ENCODE data around the gene ITGBL1.

ITGBL1 gene

DNA sequence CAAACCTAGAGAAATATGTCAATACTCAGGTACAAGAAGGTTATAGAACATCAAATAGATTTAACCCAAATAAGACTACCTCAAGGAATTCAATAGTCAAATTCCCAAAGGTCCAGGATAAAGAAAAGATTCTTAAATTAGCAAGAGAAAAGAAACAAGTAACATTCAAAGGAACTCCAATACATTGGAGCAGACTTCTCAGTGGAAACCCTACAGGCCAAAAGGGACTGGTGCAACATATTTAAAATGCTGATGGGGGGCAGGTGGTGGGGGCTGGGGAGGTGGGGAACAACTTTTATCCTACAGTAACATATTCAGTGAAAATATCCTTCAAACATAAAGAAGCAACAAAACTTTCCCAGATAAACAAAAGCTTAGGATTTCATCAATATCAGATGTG, 23.1 kb downstream of the ITGBL1 start:
- H3K4me3 ChIP-seq (ENCODE audit: low read depth, low read length): no peak overlapping the region
- no peak for DNase-seq (ENCODE audit: low read depth, low spot score)
- TF ChIP-seq, protein P1, sequence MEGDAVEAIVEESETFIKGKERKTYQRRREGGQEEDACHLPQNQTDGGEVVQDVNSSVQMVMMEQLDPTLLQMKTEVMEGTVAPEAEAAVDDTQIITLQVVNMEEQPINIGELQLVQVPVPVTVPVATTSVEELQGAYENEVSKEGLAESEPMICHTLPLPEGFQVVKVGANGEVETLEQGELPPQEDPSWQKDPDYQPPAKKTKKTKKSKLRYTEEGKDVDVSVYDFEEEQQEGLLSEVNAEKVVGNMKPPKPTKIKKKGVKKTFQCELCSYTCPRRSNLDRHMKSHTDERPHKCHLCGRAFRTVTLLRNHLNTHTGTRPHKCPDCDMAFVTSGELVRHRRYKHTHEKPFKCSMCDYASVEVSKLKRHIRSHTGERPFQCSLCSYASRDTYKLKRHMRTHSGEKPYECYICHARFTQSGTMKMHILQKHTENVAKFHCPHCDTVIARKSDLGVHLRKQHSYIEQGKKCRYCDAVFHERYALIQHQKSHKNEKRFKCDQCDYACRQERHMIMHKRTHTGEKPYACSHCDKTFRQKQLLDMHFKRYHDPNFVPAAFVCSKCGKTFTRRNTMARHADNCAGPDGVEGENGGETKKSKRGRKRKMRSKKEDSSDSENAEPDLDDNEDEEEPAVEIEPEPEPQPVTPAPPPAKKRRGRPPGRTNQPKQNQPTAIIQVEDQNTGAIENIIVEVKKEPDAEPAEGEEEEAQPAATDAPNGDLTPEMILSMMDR (IDR thresholded peaks at IDR 0.05; ENCODE audit: insufficient read depth, low read length, missing control alignments): no peak
- CTCF ChIA-PET: interaction anchor here (0.7 to 5.3 kb wide), 10 partner anchors 10 to 344 kb away, joined by 3 to 66 read pairs (median 3); no protein-coding TSS in a partner anchor
- POLR2A ChIA-PET: no interaction called here

DNA sequence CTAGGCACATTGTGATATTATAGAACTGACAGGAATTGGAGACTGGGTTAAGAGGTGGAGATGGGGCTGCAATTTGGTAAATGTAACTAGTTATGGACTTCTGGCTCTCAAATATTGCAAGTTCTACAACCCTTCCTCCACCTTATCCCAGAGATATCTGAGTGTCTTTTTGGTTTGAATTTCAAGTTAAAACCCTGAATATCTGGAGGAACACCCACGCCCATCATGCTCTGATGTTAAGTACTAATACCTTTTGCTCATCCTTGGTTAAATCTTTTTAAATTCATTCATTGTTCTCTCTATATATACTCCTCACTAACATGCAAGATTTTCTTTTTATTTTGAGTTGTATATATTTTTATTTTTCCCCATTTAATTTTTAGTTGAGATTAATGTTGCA, 28.9 kb downstream of the ITGBL1 start:
- POLR2A ChIA-PET: no interaction called here
- DNase-seq (ENCODE audit: low read depth, low spot score): no peak
- TF ChIP-seq, protein P1 (IDR thresholded peaks at IDR 0.05; ENCODE audit: insufficient read depth, low read length, missing control alignments): no peak
- no peak overlapping the region for H3K4me3 ChIP-seq (ENCODE audit: low read depth, low read length)
- CTCF ChIA-PET: no interaction called here

DNA sequence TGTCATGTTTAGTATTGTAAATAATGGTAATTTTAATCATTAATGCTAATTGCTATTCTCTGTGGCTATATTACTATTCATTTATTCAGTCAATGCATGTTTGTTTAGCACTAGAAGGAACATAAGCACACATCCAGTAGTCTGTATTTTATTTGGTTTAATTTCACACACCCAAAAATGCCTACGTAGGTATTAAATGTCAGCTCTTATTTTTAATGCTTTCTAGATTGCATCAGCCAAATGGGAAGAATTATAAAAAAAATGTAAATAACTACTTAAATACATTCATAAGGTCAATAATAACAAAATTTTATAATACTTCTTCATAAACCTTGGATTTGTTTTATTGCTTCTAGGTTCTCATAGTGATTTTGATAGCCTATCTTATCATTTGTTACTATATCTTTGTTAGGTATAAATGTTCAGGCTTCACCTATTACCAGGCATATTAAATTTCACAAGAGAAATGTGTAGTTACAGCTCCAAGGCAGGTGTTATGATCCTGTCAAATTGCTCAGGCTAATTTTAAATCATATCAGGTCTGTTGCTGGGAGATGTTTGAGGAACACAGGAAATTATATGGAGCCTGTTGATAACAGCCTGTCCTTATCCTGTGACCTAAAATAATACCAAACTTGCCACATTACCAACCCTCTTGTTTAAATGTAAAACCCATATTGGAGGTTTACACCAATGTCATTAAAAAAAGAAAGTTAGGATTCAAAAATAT, 34.4 kb downstream of the ITGBL1 start:
- CTCF ChIA-PET: interaction anchor here (1.3 to 3.7 kb wide), 2 partner anchors 271 to 342 kb away, joined by 6 to 8 read pairs; no protein-coding TSS in a partner anchor
- POLR2A ChIA-PET: no interaction called here
- no peak for DNase-seq (ENCODE audit: low read depth, low spot score)
- H3K4me3 ChIP-seq (ENCODE audit: low read depth, low read length): no peak overlapping the region
- TF ChIP-seq, protein P1 (IDR thresholded peaks at IDR 0.05; ENCODE audit: insufficient read depth, low read length, missing control alignments): no peak

DNA sequence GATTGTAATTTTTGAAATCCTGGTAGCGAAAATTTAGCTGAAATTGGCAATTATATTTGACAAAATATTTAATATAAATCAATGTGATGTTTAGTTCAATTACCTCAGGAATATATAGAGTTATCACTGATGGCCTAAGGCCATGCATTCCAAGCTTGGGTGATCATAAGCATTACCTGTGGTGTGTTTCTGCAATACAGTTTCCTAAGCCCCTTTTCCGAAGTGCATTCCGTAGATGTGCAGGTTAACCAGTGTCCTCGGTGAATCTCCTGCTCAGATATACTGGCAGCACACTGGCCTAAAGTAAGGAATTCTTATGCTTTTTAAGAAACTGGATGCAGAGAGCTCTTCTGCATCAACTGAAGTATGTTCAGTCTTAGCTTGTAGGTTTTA, 35.0 kb downstream of the ITGBL1 start:
- CTCF ChIA-PET: interaction anchor here (1.3 to 3.7 kb wide), 3 partner anchors 270 to 343 kb away, joined by 6 to 8 read pairs (median 6); no protein-coding TSS in a partner anchor
- TF ChIP-seq, protein P1 (IDR thresholded peaks at IDR 0.05; ENCODE audit: insufficient read depth, low read length, missing control alignments): no peak
- no peak overlapping the region for H3K4me3 ChIP-seq (ENCODE audit: low read depth, low read length)
- POLR2A ChIA-PET: no interaction called here
- no peak for DNase-seq (ENCODE audit: low read depth, low spot score)

DNA sequence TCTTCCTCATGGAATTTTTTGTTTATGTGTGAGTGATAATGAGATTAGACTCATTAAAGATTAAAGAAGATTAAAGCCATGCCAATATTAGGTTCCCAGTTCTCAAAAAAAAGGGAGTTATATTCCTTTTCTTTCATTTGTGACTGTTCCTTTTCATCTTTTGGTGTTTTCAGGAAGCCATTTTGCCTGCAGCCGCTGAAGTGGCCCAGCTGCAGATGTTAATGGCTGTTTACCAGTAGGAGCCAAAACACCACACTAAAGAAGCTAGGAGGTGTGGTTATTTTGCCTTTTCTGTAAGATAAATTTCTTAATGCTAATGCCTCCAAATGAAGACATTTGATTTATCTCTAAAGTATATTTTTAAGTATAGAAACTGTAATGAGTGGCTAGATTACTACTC, 36.3 kb downstream of the ITGBL1 start:
- CTCF ChIA-PET: interaction anchor here (1.7 to 3.7 kb wide), 3 partner anchors 269 to 343 kb away, joined by 6 to 14 read pairs (median 8); no protein-coding TSS in a partner anchor
- DNase-seq (ENCODE audit: low read depth, low spot score): no peak
- POLR2A ChIA-PET: no interaction called here
- H3K4me3 ChIP-seq (ENCODE audit: low read depth, low read length): no peak overlapping the region
- TF ChIP-seq, protein P1 (IDR thresholded peaks at IDR 0.05; ENCODE audit: insufficient read depth, low read length, missing control alignments): no peak

DNA sequence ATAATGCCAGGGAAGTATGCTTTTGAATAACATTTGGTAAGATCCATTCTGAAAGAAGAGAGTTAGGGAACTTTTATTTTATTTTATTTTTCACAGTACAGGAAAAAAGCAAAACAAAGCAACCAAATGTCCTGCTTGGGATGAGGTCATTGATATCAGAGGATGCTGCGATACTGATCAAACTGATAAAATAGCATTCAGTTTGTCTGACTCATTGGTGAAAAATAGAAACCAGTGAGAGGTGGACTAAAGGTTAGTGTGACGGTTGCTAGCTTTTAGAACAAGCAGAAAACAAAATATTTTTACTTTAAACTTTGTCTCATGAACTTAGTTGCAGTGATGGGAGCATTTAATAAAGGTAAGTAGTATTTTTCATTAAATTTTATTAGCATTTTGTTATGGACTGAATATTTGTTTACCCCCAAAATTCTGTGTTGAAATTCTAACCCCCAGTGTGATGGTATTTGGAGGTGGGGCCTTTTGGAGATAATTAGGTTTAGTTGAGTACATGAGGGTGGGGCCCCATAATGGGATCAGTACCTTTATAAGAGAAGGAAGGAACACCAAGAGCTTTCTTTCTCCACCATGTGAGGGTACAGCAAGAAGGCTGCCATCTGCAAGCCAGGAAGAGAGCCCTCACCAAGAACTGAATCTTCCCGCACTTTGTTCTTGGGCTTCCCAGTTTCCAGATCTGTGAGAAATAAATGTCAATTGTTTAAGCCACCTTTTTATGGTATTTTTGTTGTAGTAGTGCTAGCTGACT, 37.3 kb downstream of the ITGBL1 start:
- TF ChIP-seq, protein P1 (IDR thresholded peaks at IDR 0.05; ENCODE audit: insufficient read depth, low read length, missing control alignments): no peak
- ChIA-PET CTCF (interaction anchor here (0.6 to 2.6 kb wide), 4 partner anchors 9 to 344 kb away, joined by 3 to 14 read pairs (median 4); no protein-coding TSS in a partner anchor), POLR2A (no interaction called here)
- no peak overlapping the region for H3K4me3 ChIP-seq (ENCODE audit: low read depth, low read length)
- DNase-seq (ENCODE audit: low read depth, low spot score): no peak
